GM12878 (cell line): Measurements from ENCODE around the gene NKX1-2. TPM values are rescaled to one million over a fixed set of nuclear protein-coding genes. Genes with fewer than 3 reads are reported as not detected.
A peak's percentile ranks its signal among the peaks of the same experiment; 100 is the strongest.

Experiments
- ATAC-seq: fragments of 200-7000 bp; cut with Tn5 transposase; 3 replicates; pipeline ENCODE4 v1.9.1; 2020; ENCODE audit warnings: mild to moderate bottlenecking, moderate library complexity
- BruUV-seq: library from RNA; stranded (reverse); fragments of 400-500 nt; replicated peaks from 2 replicates; lab custom pipeline; 2021; lab: Mats Ljungman, UMichigan
- CTCF ChIA-PET: fragments of 300-600 bp; sonication (Branson Sonifier 250); formaldehyde crosslinking; extraction: SDS; loops from one replicate; lab custom pipeline; 2021; ENCODE audit warnings: inconsistent platforms; lab: Yijun Ruan, JAX
- POLR2A ChIA-PET: fragments of 350-600 bp; formaldehyde crosslinking; extraction: SDS; loops from one replicate; lab custom pipeline; 2021; ENCODE audit warnings: inconsistent platforms; lab: Charles Lee
- RAD21 ChIA-PET: fragments of 300-600 bp; sonication (Branson Sonifier 250); formaldehyde crosslinking; loops from one replicate; lab custom pipeline; 2023; ENCODE audit warnings: antibody characterized with exemption; ENCODE audit not compliant: unreplicated experiment; lab: Charles Lee
- SMC1A ChIA-PET: fragments of 300-600 bp; sonication (Branson Sonifier 250); formaldehyde crosslinking; loops from one replicate; lab custom pipeline; 2023; ENCODE audit not compliant: unreplicated experiment, uncharacterized antibody; lab: Charles Lee
- DNase-seq: peaks from one replicate; pipeline ENCODE4 v3.0.0-alpha.2; 2011; ENCODE audit warnings: low read depth, low spot score
- FAIRE-seq: peaks from 3 replicates; lab custom pipeline; 2011; peaks lifted over from hg19 to GRCh38; lab: Jason Lieb, UNC
- H2AFZ ChIP-seq: 2 replicates; pipeline ENCODE4 v1.6.0; 2011; ENCODE audit warnings: low read depth, low read length, control low read depth; ENCODE audit not compliant: control insufficient read depth
- H3K27ac ChIP-seq: 2 replicates; pipeline ENCODE4 v1.5.1; 2011; ENCODE audit warnings: control low read depth; ENCODE audit not compliant: control insufficient read depth, insufficient read depth
- H3K27me3 ChIP-seq, 2 experiments: replicated peaks in 1 of 2; 2 replicates each; pipeline versions ENCODE4 v1.6.0 to v1.6.1; 2011; ENCODE audit warnings: low read length in 1 of 2; ENCODE audit not compliant: control insufficient read depth in 2 of 2, insufficient read depth in 2 of 2
- H3K36me3 ChIP-seq, 2 experiments: 2 replicates each; pipeline ENCODE4 v1.5.1; 2011; ENCODE audit warnings: low read length in 1 of 2; ENCODE audit not compliant: control insufficient read depth in 2 of 2, insufficient read depth in 2 of 2
- H3K4me1 ChIP-seq: 2 replicates; pipeline ENCODE4 v1.6.1; 2011; ENCODE audit warnings: mild to moderate bottlenecking, low read length, moderate library complexity, mixed read lengths; ENCODE audit not compliant: control insufficient read depth, insufficient read depth
- H3K4me2 ChIP-seq: 2 replicates; pipeline ENCODE4 v1.6.0; 2011; ENCODE audit warnings: control low read depth; ENCODE audit not compliant: control insufficient read depth, insufficient read depth
- H3K4me3 ChIP-seq: fragments of 200-600 bp; sonication (generic); 2 replicates; pipeline ENCODE4 v1.5.1; 2016
- H3K79me2 ChIP-seq: 2 replicates; pipeline ENCODE4 v1.6.0; 2011; ENCODE audit warnings: low read length; ENCODE audit not compliant: control insufficient read depth, insufficient read depth
- H3K9ac ChIP-seq: 2 replicates; pipeline ENCODE4 v1.8.0; 2011; ENCODE audit warnings: low read length, control low read depth, mixed read lengths; ENCODE audit not compliant: control insufficient read depth, insufficient read depth
- H3K9me3 ChIP-seq: replicated peaks from 3 replicates; pipeline ENCODE4 v1.5.1; 2011; ENCODE audit warnings: mild to moderate bottlenecking, low read length; ENCODE audit not compliant: control insufficient read depth, insufficient read depth
- H4K20me1 ChIP-seq: 2 replicates; pipeline ENCODE4 v1.6.0; 2011; ENCODE audit not compliant: control insufficient read depth, insufficient read depth
- BMI1 ChIP-seq: fragments of 450-650 bp; IDR thresholded peaks from 2 replicates; pipeline ENCODE4 v1.6.1; 2016; ENCODE audit warnings: mild to moderate bottlenecking, moderate library complexity, borderline replicate concordance
- CBFB ChIP-seq: IDR thresholded peaks from 2 replicates; pipeline ENCODE4 v1.6.1; 2016; ENCODE audit warnings: antibody characterized with exemption, low read depth
- CTCF ChIP-seq, 3 experiments: IDR thresholded peaks in 2 of 3; conservative IDR thresholded peaks in 1 of 3; 2 replicates each; pipeline ENCODE4 v1.5.1; 2011; ENCODE audit warnings: low read depth in 3 of 3, low read length in 3 of 3, mild to moderate bottlenecking in 3 of 3, control low read depth in 2 of 3, moderate library complexity in 2 of 3, inconsistent platforms in 1 of 3, mixed read lengths in 1 of 3; ENCODE audit not compliant: control insufficient read depth in 2 of 3, insufficient read depth in 1 of 3; ENCODE audit errors: extremely low read depth in 1 of 3
- ESRRA ChIP-seq: IDR thresholded peaks from 2 replicates; pipeline ENCODE4 v1.6.1; 2012; ENCODE audit warnings: mild to moderate bottlenecking, low read length, improper control_type of control experiment
- FOXK2 ChIP-seq: fragments of 450-650 bp; IDR thresholded peaks from 2 replicates; pipeline ENCODE4 v1.6.1; 2017; ENCODE audit warnings: mild to moderate bottlenecking, moderate library complexity
- GABPA ChIP-seq: IDR thresholded peaks from 2 replicates; pipeline ENCODE4 v1.6.1; 2014; ENCODE audit warnings: antibody characterized with exemption, low read depth, mild to moderate bottlenecking, inconsistent platforms
- IRF5 ChIP-seq: fragments of 450-650 bp; IDR thresholded peaks from 2 replicates; pipeline ENCODE4 v1.6.1; 2017; ENCODE audit warnings: borderline replicate concordance
- MYC ChIP-seq: IDR thresholded peaks from 2 replicates; pipeline ENCODE4 v1.6.1; 2011; ENCODE audit warnings: mild to moderate bottlenecking, low read length, moderate library complexity, inconsistent platforms; ENCODE audit not compliant: insufficient read depth, insufficient replicate concordance, insufficient read length, severe bottlenecking
- NRF1 ChIP-seq: conservative IDR thresholded peaks from 2 replicates; pipeline ENCODE4 v1.6.1; 2011; ENCODE audit warnings: mild to moderate bottlenecking, low read depth, low read length, improper control_type of control experiment
- PML ChIP-seq: IDR thresholded peaks from 2 replicates; pipeline ENCODE4 v1.6.1; 2012; ENCODE audit warnings: low read length, inconsistent platforms
- RELA ChIP-seq: fragments of 450-650 bp; IDR thresholded peaks from 2 replicates; pipeline ENCODE4 v1.8.0; 2014; ENCODE audit warnings: borderline replicate concordance; ENCODE audit not compliant: partially characterized antibody
- SIX5 ChIP-seq: IDR thresholded peaks from 2 replicates; pipeline ENCODE4 v1.6.1; 2011; ENCODE audit warnings: mild to moderate bottlenecking, low read depth, low read length, moderate library complexity; ENCODE audit not compliant: severe bottlenecking
- SMC3 ChIP-seq: IDR thresholded peaks from 2 replicates; pipeline ENCODE4 v1.6.1; 2011; ENCODE audit warnings: low read length, improper control_type of control experiment, borderline replicate concordance
- SP1 ChIP-seq: IDR thresholded peaks from one replicate; pipeline ENCODE4 v1.6.1; 2011; ENCODE audit warnings: low read depth, low read length
- SRF ChIP-seq, 2 experiments: IDR thresholded peaks; 2 replicates each; pipeline ENCODE4 v1.6.1; 2011; ENCODE audit warnings: low read depth in 2 of 2, low read length in 2 of 2, mild to moderate bottlenecking in 1 of 2, moderate library complexity in 1 of 2
- STAT3 ChIP-seq: IDR thresholded peaks from 2 replicates; pipeline ENCODE4 v1.6.1; 2011; ENCODE audit warnings: low read depth, low read length, improper control_type of control experiment
- SUZ12 ChIP-seq: fragments of 200-600 bp; sonication (generic); IDR thresholded peaks from one replicate; pipeline ENCODE4 v1.6.1; 2018; ENCODE audit warnings: antibody characterized with exemption, mild to moderate bottlenecking; ENCODE audit not compliant: unreplicated experiment
- TAF1 ChIP-seq: IDR thresholded peaks from 2 replicates; pipeline ENCODE4 v1.6.1; 2011; ENCODE audit warnings: mild to moderate bottlenecking, low read depth, low read length, borderline replicate concordance
- TARDBP ChIP-seq: IDR thresholded peaks from 2 replicates; pipeline ENCODE4 v1.6.1; 2016; ENCODE audit warnings: borderline replicate concordance
- USF2 ChIP-seq: IDR thresholded peaks from 2 replicates; pipeline ENCODE4 v1.6.1; 2011; ENCODE audit warnings: low read depth, low read length, improper control_type of control experiment, borderline replicate concordance
- ZZZ3 ChIP-seq: IDR thresholded peaks from 2 replicates; pipeline ENCODE4 v1.6.1; 2011; ENCODE audit warnings: low read depth; ENCODE audit not compliant: control insufficient read depth, insufficient read length
- WGBS: methylation state at CpG from one replicate; pipeline ENCODE4 v1.1.6; 2016; ENCODE audit warnings: low lambda C conversion rate; ENCODE audit not compliant: insufficient replicate concordance, insufficient coverage; ENCODE audit errors: missing lambda C conversion rate; 5-methylcytosine and 5-hydroxymethylcytosine counted together
- in situ Hi-C: fragments of 300-500 bp; cut with MboI; formaldehyde crosslinking; loops from 9 replicates; pipeline ENCODE4 v1.14.3; 2018; ENCODE audit warnings: mixed read lengths
- intact Hi-C: fragments of 100-400 bp; cut with micrococcal nuclease; formaldehyde crosslinking; loops from one replicate; pipeline ENCODE4 v1.14.2; 2022; ENCODE audit not compliant: unreplicated experiment
- polyA plus RNA-seq, 11 experiments: library from polyadenylated mRNA; depleted of rRNA in 4 of 11; unstranded in 6 of 11; stranded (reverse) in 5 of 11; fragments of >200 nt; fragmentation: Nextera tagmentation in 4 of 11; fragmentation: Illumina TruSeq in 1 of 11; extraction: Ambion mirVana in 4 of 11; extraction: Trizol in 1 of 11; gene quantifications; 1 replicate in 1 of 11; 2 replicates in 10 of 11; pipeline versions ENCODE4 v1.2.1 to v1.2.3, GENCODE V29; 2011 to 2016; ENCODE audit warnings: inconsistent platforms in 2 of 11, missing spikeins in 2 of 11, low read depth in 1 of 11
- total RNA-seq, 4 experiments: library from RNA; depleted of rRNA in 3 of 4; stranded (reverse); fragments of >200 nt in 3 of 4; fragmentation: Illumina TruSeq in 1 of 4; extraction: Trizol in 1 of 4; gene quantifications; 2 replicates each; pipeline versions ENCODE4 v1.2.1 to v1.2.3, GENCODE V29; 2013 to 2021

The NKX1-2 gene
- total and polyA plus RNA-seq, 10 of the 15 experiments (the other 5 are each of a cell fraction or from before 2014, with no cell fraction given): not detected

DNA sequence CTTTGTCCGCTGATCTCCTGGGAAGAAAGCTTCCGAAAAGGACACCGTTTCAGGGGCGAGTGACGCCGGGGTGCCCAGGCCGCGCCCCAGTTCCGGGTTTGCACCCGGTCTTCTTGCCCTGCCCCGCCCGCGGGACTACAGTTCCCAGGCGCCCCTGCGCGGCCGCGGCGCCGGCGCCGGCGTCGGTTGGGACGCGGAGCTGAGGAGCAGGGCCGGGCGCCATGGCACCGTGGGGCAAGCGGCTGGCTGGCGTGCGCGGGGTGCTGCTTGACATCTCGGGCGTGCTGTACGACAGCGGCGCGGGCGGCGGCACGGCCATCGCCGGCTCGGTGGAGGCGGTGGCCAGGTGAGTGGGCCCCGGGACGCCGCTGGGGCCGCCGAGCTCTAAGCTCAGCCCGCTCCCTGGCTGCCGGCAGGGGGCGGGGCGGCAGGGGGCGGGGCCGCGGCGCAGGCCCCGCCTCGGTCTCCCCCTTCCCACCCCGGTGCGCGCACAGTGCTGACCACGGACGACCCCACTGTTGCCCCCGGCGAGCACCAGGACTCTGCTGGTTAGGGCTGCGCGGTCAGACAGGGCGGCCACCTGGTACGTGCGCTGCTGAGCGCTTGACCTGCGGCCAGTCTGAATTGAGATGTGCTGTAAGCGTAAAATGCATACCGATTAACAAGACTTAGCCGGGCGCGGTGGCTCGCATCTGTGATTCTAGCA is 12.0 kb upstream of the NKX1-2 start, which contains the start of gene LHPP:
Gene LHPP, plus strand, starts transcription at position 182 of the 706 bp plus-strand sequence. Its CDS starts 40 bp downstream, at position 222.
- Histone ChIP-seq H3K27ac (peak within 1 kb of the TSS; percentile 33), H3K27me3 (no peaks in the 10 kb centered on the region), H3K4me2 (peak within 1 kb of the TSS; percentile 90), H3K4me1 (peaks cover 18% of the 10 kb centered on the region), H3K79me2 (no peaks in the 10 kb centered on the region), H3K4me3 (peak within 1 kb of the TSS; percentile 86), H2AFZ (peak within 1 kb of the TSS; percentile 98), H4K20me1 (no peaks in the 10 kb centered on the region), H3K9me3 (no peaks in the 10 kb centered on the region), H3K9ac (peak within 1 kb of the TSS; percentile 40; the same call in 1 of the 2 replicates), H3K36me3 (no peaks in the 10 kb centered on the region)
- in situ Hi-C loops: no loop called here
- 4% methylated on average over 67 of the region's 81 CpGs for WGBS
- ChIA-PET RAD21 (interaction anchor here (1.0 kb wide), 2 partner anchors 71 to 627 kb away, joined by 3 read pairs; no protein-coding TSS in a partner anchor), CTCF (interaction anchor here (0.8 to 1.3 kb wide), 5 partner anchors 11 to 280 kb away, joined by 3 to 4 read pairs (median 3); no protein-coding TSS in a partner anchor), SMC1A (no interaction called here), POLR2A (interaction anchor here (1.0 kb wide), 1 partner anchor 12 kb away, joined by 3 read pairs; no protein-coding TSS in a partner anchor)
- peak; percentile 98 for ATAC-seq
- intact Hi-C loops: no loop called here
- no peak for FAIRE-seq
- peak; percentile 32 for DNase-seq
- no TSS peak for BruUV-seq
- TF ChIP-seq TAF1: no peak
- TF ChIP-seq GABPA: no peak
- no peak for TF ChIP-seq ZZZ3
- TF ChIP-seq IRF5: no peak
- no peak for TF ChIP-seq ESRRA
- TF ChIP-seq SIX5: peak; percentile 89
- no peak for TF ChIP-seq USF2
- no peak for TF ChIP-seq SUZ12
- peak in 1 of 2 experiments; percentile 66; a peak in 1 of 4 replicates for TF ChIP-seq SRF (IDR thresholded peaks at IDR 0.05; ENCODE audit: low read depth in 2 of 2, low read length in 2 of 2)
- no peak for TF ChIP-seq SMC3
- no peak for TF ChIP-seq STAT3
- TF ChIP-seq NRF1: peak; percentile 51
- peak; percentile 5 to 26 (median 8); a peak in 1 of 6 replicates for TF ChIP-seq CTCF (IDR thresholded peaks at IDR 0.05 in 2 of 3, conservative IDR thresholded peaks at IDR 0.05 in 1 of 3; ENCODE audit: control insufficient read depth in 2 of 3, extremely low read depth in 1 of 3, insufficient read depth in 1 of 3, low read depth in 3 of 3, low read length in 3 of 3)
- peak; percentile 59; the same call in 1 of the 2 replicates for TF ChIP-seq TARDBP
- no peak for TF ChIP-seq SP1
- no peak for TF ChIP-seq FOXK2
- peak; percentile 32 for TF ChIP-seq RELA
- no peak for TF ChIP-seq CBFB
- TF ChIP-seq MYC: no peak
- no peak for TF ChIP-seq PML
- TF ChIP-seq BMI1: no peak
